HG02623 (cell line): Measurements from ENCODE around the gene MMP15.
"Not testable (repeated sequence)": the region's sequence is repeated elsewhere in the genome, so short reads cannot be mapped to it uniquely, and the experiment has no call there.

Source experiments
- ATAC-seq: cut with Tn5 transposase; IDR thresholded peaks from one replicate; pipeline ENCODE4 v1.9.1; 2021; ENCODE audit warnings: moderate library complexity; ENCODE audit not compliant: unreplicated experiment

MMP15 gene

DNA sequence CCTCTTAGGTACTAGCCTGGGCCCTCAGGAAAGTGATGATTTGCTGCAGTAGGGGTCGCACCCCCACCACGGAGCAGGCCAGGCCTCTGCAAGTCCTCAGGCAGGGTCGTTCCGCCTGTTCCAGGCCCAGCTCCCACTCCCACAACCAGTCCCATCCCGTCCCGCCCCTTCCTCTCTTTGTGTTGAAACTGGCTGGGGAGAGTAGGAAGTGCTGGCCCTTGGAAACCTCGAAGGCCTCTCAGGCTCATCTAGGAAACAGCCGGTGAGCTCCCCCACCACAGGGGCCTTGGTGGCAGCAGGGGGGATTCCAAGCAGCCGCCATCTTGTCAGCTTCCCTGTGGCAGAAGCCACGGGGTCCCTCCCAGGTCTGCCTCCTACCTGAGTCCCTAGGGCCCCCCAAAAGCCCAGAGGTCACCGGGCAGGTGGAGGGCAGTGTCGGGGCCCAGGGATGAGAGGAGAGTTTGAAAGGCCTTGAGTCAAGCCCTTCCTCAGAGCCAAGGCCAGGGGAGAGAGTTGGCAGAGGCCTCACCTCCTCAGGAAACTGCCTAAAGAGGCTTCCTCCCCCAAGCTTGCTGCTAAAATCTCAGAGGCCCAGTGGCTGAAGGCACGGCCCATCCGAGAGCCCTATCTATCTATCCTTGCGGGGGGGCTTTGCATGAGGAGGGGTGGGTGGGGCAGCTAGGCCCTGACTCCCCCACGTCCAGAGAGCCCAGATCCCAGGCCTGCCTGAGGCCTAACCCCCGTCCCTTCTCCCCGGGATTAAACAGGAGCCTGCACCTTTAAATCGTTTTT is 22.2 kb downstream of the MMP15 start:
- ATAC-seq: no peak

DNA sequence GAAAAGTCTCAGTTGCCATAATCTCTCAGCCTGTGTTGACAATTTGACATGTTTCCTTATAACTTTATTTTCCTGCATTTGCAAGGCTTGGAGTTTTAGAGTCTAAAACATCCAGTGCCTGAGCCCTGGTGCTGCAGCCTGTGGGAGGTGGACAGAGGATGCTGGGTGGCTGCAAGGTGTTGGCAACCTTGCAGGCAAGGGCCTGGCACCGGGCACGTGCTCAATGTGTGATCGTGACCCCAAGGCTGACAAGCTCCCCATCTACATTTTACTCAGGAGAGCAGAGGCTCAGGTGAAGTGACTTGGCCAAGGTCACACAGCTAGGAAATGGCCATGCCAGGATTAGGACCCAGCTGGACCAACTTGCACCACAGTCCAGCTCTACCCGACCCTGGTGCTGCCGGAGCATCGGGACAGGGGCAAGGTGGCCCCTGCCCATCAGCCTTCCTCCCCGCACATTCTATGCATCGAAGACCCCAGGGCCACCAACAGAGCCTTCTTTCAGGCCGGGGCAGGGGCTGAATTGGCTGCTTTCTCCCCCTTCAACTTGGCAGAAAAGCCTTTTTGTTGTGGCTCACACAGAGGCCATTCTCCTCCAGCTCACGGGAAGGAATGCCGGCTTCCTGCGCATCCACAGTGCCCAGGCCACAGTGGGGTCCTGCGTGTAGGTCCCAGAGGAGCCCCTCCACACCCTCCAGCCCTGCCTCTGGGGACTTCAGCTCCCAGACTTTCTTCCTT is 23.1 kb downstream of the MMP15 start:
- no peak for ATAC-seq

DNA sequence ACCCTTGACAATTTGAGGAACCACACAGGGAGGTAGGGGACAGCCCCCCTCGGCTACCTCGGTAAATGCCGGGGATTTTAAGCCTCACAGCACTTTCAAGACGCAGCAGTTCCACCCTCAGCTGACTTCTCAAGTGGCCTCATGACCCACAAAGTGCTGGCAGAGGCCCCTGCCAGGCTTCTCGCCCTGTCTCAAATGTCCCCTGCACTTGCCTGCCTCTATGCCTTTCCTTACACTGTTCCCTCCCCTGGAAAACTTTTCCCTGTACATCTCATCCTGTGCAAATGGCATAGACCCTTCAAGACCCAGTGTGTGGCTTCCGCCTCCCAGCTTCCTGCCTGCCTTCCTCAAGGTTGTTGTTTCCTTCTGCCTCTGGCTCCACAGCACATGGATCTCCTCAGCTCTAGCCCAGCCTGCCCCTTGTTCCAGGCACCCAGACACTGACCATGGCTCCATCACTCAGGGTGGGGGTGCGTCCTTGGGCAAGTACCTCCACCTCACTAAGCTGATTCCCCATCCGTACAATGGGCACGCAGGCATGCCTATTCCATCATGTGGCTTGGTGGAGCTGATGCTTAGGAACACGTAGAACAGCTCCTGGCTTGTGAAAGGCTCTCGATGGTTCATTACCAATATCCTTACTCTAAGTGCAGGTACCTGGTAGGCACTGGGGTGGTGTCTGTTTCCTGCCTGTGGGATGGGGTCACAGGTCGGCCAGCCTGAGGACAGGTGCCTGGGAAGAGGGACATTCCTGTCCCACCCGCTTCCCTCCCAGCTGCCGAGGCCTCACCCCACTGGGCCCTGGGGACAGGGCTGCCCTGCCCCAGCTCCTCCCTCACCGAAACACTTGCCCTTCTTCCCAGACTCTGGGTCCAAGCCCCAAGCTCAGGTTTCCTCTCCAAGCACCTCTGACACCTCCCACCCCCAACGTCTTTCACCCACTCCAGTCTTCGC is 24.0 kb downstream of the MMP15 start:
- ATAC-seq: no peak

DNA sequence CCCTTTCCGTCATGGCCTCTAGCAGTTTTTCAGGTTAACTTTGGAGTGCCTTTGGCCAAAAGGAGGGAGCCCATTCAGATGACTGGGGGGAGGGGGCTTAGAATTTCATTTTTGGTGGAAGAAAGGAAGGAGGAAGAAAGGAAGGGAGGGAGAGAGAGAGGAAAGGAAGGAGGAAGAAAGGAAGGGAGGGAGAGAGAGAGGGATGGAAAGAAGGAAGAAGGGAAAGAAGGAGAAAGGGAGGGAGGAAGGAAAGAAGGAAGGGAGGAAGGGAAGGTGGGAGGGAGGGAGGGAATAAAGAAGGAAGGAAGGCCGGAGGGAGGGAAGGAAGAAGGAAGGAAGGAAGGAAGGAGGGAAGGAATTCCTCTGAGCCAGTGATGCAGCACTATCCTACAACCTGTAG is 25.7 kb downstream of the MMP15 start:
- no peak for ATAC-seq

DNA sequence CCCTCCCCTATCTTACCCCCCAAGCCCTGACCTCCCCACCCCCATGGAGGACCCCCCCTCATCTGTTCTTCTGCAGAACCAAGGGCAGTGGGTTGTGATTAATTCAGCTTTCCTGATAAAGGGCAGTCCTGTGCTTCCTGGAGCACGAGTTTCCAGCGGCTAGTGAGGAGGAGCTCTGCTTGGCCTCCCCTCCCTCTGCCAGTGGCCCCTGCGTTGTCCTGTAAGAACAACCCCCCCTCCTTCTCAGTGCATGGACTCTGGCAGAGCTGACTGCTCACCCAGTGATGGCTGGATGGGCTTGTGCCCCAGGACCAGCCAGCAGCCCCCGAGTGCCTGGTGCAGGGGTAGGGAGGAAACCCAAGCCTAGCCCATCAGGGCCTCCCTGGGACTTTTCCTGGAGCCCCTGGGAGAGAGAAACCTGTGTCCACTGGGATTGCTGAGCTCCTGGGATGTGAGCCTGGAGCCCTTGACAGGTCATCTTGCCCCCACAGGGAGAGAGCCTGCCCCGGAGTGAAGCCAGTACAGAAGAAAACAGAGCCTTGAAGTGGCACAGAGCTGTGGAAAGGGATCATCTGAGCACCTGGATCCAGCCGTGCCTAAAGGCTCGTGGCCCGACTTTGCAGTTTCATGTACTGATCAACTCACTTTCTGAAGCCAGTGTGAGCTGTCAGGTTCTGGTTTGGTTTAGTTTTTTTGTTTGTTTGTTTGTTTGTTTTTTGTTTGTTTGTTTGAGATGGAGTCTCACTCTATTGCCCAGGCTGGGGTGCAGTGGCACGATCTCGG is 26.5 kb downstream of the MMP15 start:
- no peak for ATAC-seq

DNA sequence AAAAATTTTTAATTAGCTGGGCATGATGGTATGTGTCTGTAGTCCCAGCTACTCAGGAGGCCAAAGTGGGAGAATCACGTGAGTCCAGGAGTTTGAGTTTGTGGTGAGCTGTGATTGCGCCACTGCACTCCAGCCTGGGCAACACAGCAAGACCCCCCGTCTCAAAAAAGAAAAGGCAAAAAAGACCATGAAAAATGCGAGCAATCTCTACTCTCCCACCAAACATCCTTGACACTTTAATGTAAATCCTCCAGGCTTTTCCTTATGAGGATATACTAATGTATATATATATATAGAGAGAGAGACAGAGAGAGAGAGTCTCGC is 28.1 kb downstream of the MMP15 start:
- ATAC-seq: no peak

DNA sequence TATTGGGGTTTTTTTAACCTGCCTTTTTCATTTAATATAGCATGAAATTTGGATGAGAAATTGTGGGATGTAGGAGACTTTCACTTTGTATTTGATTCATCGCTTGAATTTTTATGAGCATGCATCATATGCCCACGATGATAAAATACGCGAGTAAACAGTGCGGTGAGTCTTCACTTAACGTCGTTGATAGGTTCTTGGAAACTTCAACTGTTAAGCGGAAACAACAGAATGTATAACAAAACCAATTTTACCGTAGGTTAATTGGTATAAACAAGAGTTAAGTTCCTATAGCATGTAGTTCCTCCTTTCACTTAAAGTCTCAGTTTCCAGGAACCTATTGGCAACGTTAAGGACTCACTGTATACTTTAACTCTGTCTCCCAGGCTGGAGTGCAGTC is 28.7 kb downstream of the MMP15 start:
- ATAC-seq: no peak

DNA sequence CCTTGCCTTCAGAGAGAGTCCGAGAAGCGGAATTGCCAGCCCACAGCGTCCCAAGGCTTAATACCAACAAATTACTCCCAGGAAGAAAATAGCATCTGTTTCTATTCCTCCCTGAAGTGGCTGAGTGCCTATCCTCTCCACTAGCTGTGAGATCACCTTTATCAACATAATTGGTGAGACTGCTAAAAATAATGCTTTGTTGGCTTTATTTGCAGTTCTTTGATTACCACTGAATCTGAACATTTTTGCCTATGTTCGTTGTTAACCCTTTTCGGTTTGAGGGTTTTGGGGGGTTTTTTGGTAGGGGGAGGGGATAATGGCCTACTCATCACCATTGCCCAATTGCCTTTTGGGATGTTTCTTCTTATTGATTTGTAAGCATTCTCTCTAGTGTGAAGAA is 31.0 kb downstream of the MMP15 start:
- no peak for ATAC-seq

DNA sequence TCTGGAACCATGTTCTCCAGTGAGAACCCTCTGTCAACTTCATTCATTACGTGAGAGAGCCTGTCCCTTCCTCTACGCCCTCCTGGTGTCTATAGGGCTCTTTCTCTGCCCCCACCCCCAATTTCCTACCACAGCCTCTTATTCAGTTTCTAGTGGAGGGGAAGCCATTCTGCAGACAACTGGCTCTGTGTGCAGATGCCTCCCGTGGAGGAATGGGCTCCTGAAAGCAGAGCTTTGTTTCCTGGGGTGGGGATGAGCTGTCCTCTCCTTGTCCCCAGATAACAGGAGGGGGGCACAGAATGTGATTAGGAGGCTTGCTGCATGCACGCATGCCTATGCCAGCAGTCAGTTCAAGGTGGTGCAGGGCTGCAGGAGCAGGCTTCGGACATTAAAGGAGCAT is 31.6 kb downstream of the MMP15 start:
- no peak for ATAC-seq

DNA sequence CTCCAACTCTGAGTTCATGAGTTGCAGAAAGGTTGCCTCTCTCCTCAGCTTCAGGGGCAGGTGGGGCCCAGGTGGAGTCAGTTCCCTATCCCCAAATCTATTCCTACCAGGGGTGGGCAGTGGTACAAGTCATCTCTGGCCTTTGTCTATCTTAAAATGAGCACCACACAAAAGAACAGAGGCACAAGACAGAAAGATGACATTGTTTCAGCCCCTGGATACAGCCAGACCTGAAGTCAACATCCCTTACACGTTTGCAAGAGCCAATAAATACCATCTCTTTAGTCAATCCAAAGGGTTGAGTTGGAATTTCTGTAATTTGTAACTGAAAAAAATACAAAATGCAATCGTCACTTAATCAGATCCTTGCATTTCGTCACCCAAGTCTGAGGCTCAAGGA is 32.2 kb downstream of the MMP15 start:
- no peak for ATAC-seq

DNA sequence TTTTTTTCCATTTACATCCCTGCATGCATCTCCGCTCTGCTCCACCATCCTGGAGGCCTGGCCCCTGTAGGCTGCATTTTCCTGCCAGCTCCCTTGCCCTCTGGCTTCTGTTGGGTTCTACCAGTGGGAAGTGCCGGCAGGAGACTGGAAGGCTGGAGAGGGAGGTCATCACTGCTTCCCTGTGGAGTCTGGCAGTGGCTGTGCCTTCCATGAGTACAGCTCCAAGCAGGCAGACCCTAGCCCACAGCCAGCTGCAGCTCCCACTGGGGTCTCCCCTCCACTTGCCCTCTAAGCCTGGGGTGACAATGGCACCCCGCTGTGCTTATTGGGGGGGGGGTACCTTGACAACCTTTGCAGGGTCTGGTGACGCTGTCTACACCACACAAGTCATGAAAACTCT is 37.3 kb downstream of the MMP15 start:
- ATAC-seq: no peak

DNA sequence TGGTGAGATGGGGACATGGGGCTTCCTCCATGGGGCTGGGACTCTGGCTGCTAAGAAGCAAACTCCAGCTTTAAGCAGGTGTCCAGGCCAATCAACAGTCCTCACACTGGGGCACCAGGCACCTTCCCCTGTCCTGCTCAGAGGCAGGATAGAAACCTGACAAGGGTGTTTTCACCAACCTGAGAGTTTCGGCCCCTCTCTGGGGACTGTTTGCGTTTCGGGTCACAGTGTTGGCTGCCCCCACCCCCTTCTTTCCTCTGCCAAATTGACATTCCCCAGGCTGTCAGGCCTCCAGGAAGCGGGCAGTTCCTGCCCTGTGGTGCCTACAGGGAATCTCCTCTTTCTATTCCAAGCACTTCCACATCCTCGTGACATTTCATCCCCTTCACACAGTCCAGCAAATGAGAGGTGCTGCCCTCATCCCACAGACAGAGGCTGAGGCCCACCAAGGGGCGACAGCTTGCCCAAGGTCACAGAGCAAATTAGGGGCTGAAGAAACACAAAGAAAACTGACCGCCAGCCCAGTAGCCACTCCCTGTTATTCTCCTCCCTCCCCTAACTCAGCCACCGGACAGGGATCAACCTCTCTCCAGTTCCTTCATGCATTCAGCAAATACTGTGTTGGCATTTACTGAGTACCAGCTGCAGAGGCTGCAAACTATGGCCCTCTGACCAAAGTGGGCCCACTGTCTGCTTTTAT is 38.0 kb downstream of the MMP15 start:
- ATAC-seq: no peak

DNA sequence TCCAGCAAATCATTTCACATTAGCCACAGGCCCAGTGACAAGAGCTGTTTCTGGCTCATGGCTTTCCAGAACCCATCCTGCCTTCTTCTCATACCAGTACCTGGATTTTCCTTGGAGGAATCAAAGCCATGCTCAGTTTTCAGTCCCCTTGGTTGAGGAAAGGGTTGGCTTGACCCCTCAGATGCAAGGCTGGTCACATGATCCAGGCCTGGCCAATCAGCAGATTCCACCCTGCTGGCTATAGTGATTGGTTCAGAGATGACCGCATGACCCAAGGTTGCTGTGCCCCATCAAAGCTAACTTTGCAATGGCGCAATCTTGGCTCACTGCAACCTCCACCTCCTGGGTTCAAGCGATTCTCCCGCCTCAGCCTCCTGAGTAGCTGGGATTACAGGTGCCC is 45.0 kb downstream of the MMP15 start:
- no peak for ATAC-seq

DNA sequence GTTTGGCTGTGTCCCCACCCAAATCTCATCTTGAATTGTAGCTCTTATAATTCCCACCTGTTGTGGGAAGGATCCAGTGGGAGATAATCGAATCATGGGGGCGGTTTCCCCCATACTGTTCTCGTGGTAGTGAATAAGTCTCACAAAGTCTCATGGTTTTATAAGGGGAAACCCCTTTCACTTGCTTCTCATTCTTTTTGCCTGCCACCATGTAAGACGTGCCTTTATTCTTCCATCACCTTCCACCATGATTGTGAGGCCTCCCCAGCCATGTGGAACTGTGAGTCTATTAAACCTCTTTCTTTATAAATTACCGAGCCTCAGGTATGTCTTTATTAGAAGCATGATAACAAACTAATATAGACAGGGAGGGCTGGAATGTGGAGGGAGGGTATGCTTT is 46.6 kb downstream of the MMP15 start:
- not testable (repeated sequence) for ATAC-seq

DNA sequence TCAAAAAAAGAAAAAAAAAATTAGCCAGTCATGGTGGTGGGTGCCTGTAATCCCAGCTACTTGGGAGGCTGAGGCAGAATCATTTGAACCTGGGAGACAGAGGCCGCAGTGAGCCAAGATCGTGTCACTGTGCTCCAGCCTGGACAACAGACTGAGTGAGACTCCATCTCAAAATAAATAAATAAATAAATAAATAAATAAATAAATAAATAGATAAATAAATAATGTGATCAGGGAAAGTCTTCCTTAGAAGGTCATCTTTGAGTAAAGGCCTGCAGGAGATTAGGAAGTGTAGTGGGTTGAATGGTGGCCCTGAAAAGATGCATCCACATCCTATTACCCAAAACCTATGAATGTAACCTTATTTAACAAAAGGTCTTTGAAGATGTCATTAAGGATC is 47.5 kb downstream of the MMP15 start:
- ATAC-seq: not testable (repeated sequence)

DNA sequence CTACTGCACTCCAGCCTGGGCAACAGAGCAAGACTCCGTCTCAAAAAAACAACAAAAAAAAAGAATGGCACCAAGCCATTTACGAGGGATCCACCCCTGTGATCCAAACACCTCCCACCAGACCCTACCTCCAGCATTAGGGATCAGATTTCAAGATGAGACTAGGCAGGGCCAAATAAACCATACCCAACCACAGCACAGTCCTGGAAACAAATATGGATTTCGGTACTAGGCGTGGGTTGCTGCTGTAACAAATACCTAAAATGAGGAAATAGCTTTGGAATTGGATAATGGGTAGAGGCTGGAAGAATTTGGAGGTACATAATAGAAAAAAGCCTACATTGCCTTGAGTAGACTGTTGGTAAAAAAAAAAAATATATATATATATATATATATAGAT is 49.1 kb downstream of the MMP15 start:
- no peak for ATAC-seq

DNA sequence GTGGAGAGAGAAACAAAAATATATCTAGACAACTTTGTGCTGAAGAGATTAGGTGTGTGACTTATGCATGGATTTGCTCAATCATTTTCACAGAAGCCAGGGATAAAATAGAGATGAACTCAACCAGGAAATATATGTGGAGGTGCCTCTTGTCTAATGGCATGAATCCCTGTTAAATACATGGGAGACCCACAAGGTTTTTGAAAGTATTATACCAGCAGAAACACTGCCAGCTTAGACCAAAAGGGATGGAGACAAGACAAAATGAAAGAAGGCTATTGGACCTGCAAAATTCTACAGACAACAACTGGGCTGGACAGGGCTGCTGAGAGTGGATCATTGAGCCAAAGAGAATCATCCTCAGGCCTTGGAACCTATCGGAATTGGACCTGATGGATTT is 51.0 kb downstream of the MMP15 start:
- ATAC-seq: no peak

DNA sequence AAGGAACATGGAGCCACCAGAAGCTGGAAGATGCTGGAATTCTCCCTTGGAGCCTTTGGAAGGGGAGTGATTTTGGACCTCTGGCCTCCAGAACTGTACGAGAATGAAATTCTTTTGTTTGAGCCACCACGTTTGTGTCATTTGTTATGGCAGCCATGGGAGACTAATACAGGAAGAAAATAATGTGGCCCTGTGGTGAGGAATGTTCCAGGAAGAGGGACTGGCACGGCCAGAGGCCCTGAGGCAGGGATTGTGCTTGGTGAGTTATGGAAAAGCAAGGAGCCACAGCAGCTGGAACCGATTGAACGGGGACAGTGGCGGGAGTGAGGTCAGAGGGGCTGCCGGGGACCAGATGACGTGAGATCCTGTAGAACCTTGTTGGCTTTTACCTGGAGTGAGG is 52.2 kb downstream of the MMP15 start:
- ATAC-seq: no peak

DNA sequence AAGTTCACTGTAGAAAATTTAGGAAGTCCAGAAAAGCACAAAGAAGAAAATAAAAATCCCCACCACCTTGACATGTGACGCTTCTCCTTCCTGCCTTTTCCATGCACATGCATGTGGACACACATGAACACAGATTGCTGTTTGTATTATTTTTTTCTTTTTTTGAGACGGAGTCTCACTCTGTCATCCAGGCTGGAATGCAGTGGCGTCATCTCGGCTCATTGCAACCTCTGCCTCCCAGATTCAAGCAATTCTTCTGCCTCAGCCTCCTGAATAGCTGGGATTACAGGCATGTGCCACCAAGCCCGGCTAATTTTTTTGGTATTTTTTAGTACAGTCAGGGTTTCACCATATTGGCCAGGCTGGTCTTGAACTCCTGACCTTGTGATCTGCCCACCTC is 55.1 kb downstream of the MMP15 start:
- ATAC-seq: not testable (repeated sequence)

DNA sequence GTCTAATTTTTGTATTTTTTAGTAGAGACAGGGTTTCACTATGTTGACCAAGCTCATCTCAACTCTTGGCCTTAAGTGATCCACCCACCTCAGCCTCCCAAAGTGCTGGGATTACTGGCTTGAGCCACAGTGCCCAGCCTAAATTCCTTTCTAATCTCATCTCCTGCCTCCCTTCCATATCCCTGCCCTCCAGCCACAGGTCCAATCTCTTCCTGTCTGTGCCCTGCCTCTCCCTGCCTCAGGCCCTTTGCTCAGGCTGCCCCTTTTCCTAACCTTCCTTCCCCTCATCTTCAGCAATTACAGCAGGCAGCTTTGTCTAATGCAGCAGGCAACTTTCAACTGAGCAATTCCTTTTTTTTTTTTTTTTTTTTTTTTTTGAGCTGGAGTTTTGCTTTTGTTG is 56.8 kb downstream of the MMP15 start:
- ATAC-seq: no peak
